ENCODE results near the gene RASAL1. TPM values are rescaled to one million over a fixed set of nuclear protein-coding genes. Genes with fewer than 3 reads are reported as not detected.

RASAL1 gene
- total RNA-seq, 1 donor from 2014 or later: 0.34 TPM

DNA sequence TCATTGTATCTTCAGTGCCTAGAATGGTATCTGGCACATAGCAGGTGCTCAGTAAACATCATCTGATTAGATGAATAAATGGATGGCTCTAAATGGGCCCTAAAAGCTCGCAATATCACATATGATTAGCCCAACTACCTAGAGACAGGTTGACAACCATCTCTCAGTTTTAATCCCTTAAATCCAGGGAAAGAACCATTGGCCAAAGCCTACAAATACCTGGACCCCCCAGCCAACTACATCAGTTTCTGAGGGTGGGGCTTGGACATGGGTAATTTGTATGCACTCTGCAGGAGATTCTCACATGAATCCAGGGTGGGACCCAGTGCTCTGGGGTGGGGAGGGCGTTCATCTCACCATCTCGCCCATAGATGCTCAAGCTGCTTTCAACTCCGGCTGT lies 83.8 kb downstream of the RASAL1 start:
- Mint-ChIP-seq H3K4me1 (ENCODE audit: low read depth) (no peaks in the 10 kb centered on the region), H3K27me3 (ENCODE audit: insufficient read depth) (peaks cover 25% of the 10 kb centered on the region), H3K4me3 (no peak overlapping the region), H3K9me3 (no peaks in the 10 kb centered on the region), H3K36me3 (ENCODE audit: low read depth) (no peaks in the 10 kb centered on the region), H3K27ac (no peak overlapping the region)
- intact Hi-C loops (cut with micrococcal nuclease): no loop called here
- no peak for DNase-seq (ENCODE audit: low spot score)

DNA sequence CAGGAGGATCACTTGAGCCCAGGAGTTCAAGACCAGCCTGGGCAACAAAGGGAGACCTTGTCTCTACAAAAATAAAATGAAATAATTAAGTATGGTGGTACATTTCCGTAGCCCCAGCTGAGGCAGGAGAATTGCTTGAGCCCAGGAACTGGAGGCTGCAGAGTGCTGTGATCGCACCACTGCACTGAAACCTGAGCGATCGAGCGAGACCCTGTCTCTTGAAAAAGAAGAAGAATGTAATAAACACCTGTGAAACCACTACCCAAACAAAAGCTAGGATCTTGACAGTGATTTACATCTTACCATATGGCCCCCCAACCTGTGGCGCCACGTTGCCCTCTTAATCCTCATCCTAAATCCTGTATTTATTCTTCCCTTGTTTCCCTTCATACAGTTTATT lies 84.8 kb downstream of the RASAL1 start:
- Mint-ChIP-seq H3K27ac (no peak overlapping the region), H3K4me1 (ENCODE audit: low read depth) (no peaks in the 10 kb centered on the region), H3K27me3 (ENCODE audit: insufficient read depth) (peaks cover 20% of the 10 kb centered on the region), H3K9me3 (no peaks in the 10 kb centered on the region), H3K36me3 (ENCODE audit: low read depth) (no peaks in the 10 kb centered on the region), H3K4me3 (no peak overlapping the region)
- DNase-seq (ENCODE audit: low spot score): no peak
- intact Hi-C loops (cut with micrococcal nuclease): no loop called here

DNA sequence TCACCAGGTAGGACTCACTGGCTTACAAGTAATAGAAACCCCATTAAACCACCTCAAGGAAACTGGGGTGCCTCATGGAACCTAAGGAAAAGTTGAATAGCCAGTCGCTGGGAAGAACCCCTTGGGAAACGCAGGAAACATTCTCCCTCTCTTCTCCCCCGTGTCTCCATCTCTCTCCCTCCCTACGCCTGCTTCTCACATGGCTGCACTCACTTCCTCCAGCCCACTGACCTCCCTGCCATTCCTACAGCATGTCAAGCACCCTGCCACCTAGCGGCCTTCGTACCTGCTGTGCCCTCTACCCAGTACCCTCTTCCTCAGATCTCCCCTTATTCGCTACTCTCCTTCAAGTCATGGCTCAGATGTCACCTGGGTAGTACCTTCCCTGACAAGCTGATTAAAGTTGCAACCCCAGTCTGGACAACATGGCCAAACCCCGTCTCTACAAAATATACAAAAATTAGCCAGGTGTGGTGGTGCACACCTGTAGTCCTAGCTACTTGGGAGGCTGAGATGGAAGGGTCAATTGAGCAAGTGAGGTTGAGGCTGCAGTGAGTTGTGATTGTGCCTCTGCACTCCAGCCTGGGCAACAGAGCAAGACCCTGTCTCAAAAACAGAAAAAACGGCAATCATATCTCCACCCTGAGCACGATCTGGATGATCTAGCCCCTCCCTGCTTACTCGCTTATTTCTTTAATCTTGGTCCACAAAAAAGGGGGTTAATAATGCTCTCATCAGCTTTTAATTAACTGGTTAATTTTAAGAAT lies 85.4 kb downstream of the RASAL1 start:
- Mint-ChIP-seq H3K27ac (no peak overlapping the region), H3K27me3 (ENCODE audit: insufficient read depth) (peaks cover 15% of the 10 kb centered on the region), H3K4me3 (no peak overlapping the region), H3K36me3 (ENCODE audit: low read depth) (no peaks in the 10 kb centered on the region), H3K9me3 (no peaks in the 10 kb centered on the region), H3K4me1 (ENCODE audit: low read depth) (no peaks in the 10 kb centered on the region)
- DNase-seq (ENCODE audit: low spot score): no peak
- intact Hi-C loops (cut with micrococcal nuclease): loop anchor here (2.0 to 10.0 kb wide), 2 partner anchors 57 to 375 kb away; partner anchors contain the start of gene SDSL

Other genes with a start within 250 kb of the RASAL1 start
- gene OAS1, start 228.8 kb downstream of the RASAL1 start, total RNA-seq: 24.2 and 29.2 TPM in 2 replicates
- 50.1 and 54.2 TPM in 2 replicates for gene OAS3, start 197.3 kb downstream of the RASAL1 start, total RNA-seq
- 113 and 119 TPM in 2 replicates for gene OAS2, start 157.2 kb downstream of the RASAL1 start, total RNA-seq
- 0.29 TPM in 2 replicates for gene DTX1, start 79.0 kb downstream of the RASAL1 start, total RNA-seq
- gene CFAP73, start 14.0 kb upstream of the RASAL1 start, total RNA-seq: 0.16 and 0.17 TPM in 2 replicates
- gene DDX54, start 49.7 kb upstream of the RASAL1 start, total RNA-seq: 121 and 133 TPM in 2 replicates
- 27.1 and 31.4 TPM in 2 replicates for gene RITA1, start 50.0 kb upstream of the RASAL1 start, total RNA-seq
- 31.4 and 35.4 TPM in 2 replicates for gene TPCN1, start 85.7 kb upstream of the RASAL1 start, total RNA-seq
- gene SLC8B1, start 199.3 kb upstream of the RASAL1 start, total RNA-seq: 21.2 TPM in 2 replicates
- 15.3 and 16.3 TPM in 2 replicates for gene PLBD2, start 222.8 kb upstream of the RASAL1 start, total RNA-seq